AG04450 (cell line): ENCODE data around the gene MAJIN. TPM values are rescaled to one million over a fixed set of nuclear protein-coding genes. Genes with fewer than 3 reads are reported as not detected.

Experiments used
- CTCF ChIA-PET: fragments of 300-600, 350-600 bp; formaldehyde crosslinking; extraction: SDS; loops from one replicate; lab custom pipeline; 2022; ENCODE audit warnings: antibody characterized with exemption, inconsistent platforms; lab: Charles Lee
- POLR2A ChIA-PET: fragments of 350-600 bp; formaldehyde crosslinking; extraction: SDS; loops from one replicate; lab custom pipeline; 2021; ENCODE audit warnings: antibody characterized with exemption, inconsistent platforms; lab: Yijun Ruan, JAX
- DNase-seq: peaks from one replicate; pipeline ENCODE4 v3.0.0-alpha.2; 2011; ENCODE audit warnings: low read depth, low spot score
- H3K27ac ChIP-seq: one replicate; pipeline ENCODE4 v1.5.1; 2012; ENCODE audit warnings: low read depth, low read length, control low read depth
- H3K27me3 ChIP-seq: one replicate; pipeline ENCODE4 v1.6.0; 2012; ENCODE audit warnings: low read length; ENCODE audit not compliant: control insufficient read depth, insufficient read depth
- H3K4me3 ChIP-seq: 2 replicates; pipeline ENCODE4 v1.5.1; 2011; ENCODE audit warnings: mild to moderate bottlenecking, low read depth, low read length, control low read depth
- H3K9me3 ChIP-seq: 2 replicates; pipeline ENCODE4 v1.5.1; 2012; ENCODE audit warnings: low read length; ENCODE audit not compliant: control insufficient read depth, insufficient read depth
- polyA plus RNA-seq: library from polyadenylated mRNA; depleted of rRNA; stranded (reverse); fragments of >200 nt; gene quantifications from 2 replicates; pipeline ENCODE4 v1.2.3, GENCODE V29; 2011
- TF ChIP-seq, protein P1 (sequence below): IDR thresholded peaks from 2 replicates; pipeline ENCODE4 v1.5.1; 2011; ENCODE audit warnings: low read depth, low read length, control low read depth, inconsistent platforms

Gene MAJIN
- polyA plus RNA-seq, 1 experiment = not detected

DNA sequence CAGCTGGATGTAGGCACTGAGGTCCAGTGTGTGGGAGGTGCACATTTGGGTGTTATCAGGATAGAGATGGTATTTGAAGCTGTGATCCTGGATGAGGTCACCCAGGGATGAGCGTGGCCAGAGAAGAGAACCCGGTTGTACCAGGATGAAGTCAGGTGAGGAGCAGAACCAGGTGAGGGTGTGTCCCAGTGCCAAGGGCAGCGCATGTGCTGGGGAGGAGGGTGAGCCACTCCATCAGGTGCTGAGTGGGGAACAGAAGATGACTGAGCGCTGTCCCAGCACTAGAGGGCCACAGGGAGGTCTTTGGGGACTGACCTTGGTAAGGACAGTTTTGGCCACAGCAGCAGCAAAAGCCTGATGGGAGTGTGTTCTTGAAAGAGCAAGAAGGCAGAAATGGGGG lies 44.8 kb upstream of the MAJIN start:
- H3K27ac ChIP-seq = no peak overlapping the region
- no peaks in the 10 kb centered on the region; the same call in 1 of the 2 replicates for H3K9me3 ChIP-seq
- H3K27me3 ChIP-seq = no peaks in the 10 kb centered on the region
- TF ChIP-seq, protein P1, sequence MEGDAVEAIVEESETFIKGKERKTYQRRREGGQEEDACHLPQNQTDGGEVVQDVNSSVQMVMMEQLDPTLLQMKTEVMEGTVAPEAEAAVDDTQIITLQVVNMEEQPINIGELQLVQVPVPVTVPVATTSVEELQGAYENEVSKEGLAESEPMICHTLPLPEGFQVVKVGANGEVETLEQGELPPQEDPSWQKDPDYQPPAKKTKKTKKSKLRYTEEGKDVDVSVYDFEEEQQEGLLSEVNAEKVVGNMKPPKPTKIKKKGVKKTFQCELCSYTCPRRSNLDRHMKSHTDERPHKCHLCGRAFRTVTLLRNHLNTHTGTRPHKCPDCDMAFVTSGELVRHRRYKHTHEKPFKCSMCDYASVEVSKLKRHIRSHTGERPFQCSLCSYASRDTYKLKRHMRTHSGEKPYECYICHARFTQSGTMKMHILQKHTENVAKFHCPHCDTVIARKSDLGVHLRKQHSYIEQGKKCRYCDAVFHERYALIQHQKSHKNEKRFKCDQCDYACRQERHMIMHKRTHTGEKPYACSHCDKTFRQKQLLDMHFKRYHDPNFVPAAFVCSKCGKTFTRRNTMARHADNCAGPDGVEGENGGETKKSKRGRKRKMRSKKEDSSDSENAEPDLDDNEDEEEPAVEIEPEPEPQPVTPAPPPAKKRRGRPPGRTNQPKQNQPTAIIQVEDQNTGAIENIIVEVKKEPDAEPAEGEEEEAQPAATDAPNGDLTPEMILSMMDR = no peak
- no peak overlapping the region for H3K4me3 ChIP-seq
- no peak for DNase-seq
- POLR2A ChIA-PET = no interaction called here
- CTCF ChIA-PET = no interaction called here

DNA sequence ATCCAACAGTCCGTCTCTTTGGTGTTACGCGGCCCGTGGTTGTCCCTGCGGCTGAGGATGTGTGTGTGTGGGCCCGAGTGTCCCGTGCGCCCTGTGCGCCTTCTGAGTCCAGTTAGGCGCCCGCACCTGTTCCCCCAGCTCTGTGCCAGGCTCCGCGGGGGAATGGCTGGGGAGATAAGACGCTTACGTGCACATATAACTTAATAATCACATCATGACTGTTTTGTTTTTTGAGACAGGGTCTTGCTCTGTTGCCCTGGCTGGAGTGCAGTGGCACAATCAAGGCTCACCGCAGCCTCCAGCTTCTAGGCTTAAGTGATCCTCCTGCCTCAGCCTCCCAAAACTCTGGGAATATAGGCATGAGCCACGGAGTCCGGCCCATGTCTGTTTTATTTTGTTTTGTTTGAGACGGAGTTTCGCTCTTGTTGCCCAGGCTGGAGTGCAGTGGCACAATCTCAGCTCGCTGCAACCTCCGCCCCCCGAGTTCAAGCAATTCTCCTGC lies 42.9 kb upstream of the MAJIN start:
- POLR2A ChIA-PET = interaction anchor here (0.6 to 1.1 kb wide), 4 partner anchors 30 to 167 kb away, joined by 3 to 4 read pairs (median 4); partner anchors contain the start of gene PPP2R5B
- H3K4me3 ChIP-seq = peak overlapping the region; percentile 86
- TF ChIP-seq, protein P1 = no peak
- no peak for DNase-seq
- H3K27me3 ChIP-seq = no peaks in the 10 kb centered on the region
- CTCF ChIA-PET = interaction anchor here (0.6 to 3.3 kb wide), 22 partner anchors 12 to 227 kb away, joined by 3 to 23 read pairs (median 4); partner anchors contain the start of genes BATF2, CDC42BPG, SAC3D1 and SNX15
- peak overlapping the region; percentile 39 for H3K27ac ChIP-seq
- no peaks in the 10 kb centered on the region; the same call in 1 of the 2 replicates for H3K9me3 ChIP-seq

DNA sequence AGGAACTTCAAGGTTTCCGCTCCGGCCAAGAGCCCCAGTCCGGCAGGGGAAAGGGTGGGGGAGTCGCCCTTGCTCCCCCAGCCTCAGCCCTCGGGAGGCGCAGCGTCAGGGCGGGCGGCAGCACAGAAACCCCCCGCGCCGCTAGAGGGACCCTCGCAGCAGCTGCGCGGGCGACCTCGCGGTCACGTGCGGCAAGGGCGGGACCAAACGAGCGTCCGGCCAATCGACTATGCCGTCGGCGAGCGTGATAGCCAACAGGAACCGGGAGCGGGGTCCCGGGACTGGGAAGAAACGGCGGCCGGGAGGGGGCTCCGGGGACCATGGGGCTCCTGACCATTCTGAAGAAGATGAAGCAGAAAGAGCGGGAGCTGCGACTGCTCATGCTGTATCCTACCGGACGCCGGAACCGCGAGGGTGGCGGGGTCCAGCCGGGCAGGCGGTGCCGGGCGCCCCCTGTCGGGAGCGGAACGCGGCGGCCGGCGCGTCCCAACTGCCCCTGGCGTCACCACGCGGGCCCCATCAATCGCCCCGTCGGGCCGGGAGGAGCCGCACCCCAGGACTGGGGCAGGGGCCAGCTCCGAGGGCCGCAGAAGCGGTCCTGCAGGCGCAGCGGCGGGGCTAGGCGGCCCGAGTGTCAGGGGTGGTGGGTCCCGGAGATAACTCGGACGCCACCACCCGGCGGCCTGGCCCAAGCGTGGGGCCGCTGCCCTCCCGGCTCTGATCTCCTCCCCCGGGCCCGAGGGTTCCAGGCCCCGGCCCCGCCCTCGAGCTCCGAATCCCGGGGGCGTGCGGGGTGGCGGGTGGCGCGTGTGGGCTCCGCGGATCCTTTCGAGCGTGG lies 42.2 kb upstream of the MAJIN start, which contains the start of gene ARL2:
Gene ARL2 (plus strand): TSS at position 273 of the 838 bp plus-strand sequence. CDS start 48 bp downstream, at position 321.
- DNase-seq = peak; percentile 70
- POLR2A ChIA-PET = interaction anchor here (0.6 to 1.1 kb wide), 6 partner anchors 27 to 380 kb away, joined by 3 to 4 read pairs (median 3); partner anchors contain the start of genes PPP2R5B and SAC3D1

DNA sequence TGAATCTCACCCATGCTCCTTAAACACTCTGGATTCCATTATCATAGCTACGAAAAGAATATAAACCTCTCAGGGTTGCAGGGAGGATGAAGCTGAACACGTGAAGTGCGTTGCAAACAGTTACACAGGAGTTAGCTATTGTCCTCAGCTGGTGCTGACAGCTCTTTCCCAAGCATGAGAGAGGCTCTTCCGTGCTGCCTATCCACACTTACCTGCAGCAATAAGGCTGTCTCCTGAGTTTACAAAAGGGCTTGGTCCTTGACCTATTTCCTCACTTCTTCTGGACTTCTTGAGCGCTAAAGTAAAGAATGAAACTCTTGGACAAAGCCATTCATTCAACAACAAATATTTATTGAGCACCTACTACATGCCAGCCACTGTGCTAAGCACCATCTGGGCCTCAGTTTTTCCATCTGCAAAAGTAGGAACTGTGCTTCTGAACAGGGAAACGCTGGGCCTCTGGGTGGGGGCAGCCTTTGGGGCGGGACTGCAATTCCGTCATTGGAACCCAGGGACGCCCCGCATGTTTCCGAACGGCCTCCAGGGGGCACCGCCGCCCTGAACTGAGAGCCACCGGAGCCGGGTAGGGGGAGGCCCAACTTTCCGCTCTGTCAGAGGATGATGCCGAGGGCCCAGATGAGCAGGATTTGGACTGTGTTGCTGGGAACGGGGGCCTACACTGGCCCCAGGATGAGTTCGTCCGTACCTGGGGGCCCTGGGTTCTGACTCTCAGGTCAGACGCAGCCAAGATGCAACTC lies 41.4 kb upstream of the MAJIN start:
- Histone ChIP-seq H3K4me3 (peak overlapping the region; percentile 86), H3K9me3 (no peaks in the 10 kb centered on the region; the same call in 1 of the 2 replicates), H3K27me3 (no peaks in the 10 kb centered on the region), H3K27ac (peak overlapping the region; percentile 99)
- DNase-seq = peak; percentile 61
- ChIA-PET POLR2A (interaction anchor here (0.6 to 1.1 kb wide), 4 partner anchors 28 to 379 kb away, joined by 3 to 4 read pairs (median 3); partner anchors contain the start of gene SAC3D1), CTCF (interaction anchor here (0.5 to 3.3 kb wide), 25 partner anchors 10 to 209 kb away, joined by 3 to 23 read pairs (median 4); partner anchors contain the start of genes BATF2, SAC3D1, SNX15 and TM7SF2)
- TF ChIP-seq, protein P1 = peak; percentile 78

More for the DNA sequence above, 42.2 kb upstream of the MAJIN start, which contains the start of gene ARL2:
- CTCF ChIA-PET = interaction anchor here (0.5 to 3.3 kb wide), 23 partner anchors 11 to 226 kb away, joined by 3 to 23 read pairs (median 4); partner anchors contain the start of genes BATF2, CDC42BPG, SAC3D1 and SNX15
- TF ChIP-seq, protein P1 = peak; percentile 52
- Histone ChIP-seq H3K9me3 (no peaks in the 10 kb centered on the region; the same call in 1 of the 2 replicates), H3K4me3 (peak within 1 kb of the TSS; percentile 86), H3K27ac (peak within 1 kb of the TSS; percentile 99), H3K27me3 (no peaks in the 10 kb centered on the region)
